DOHH2 (cell line): ENCODE results near the gene ADPGK.
A peak's percentile ranks its signal among the peaks of the same experiment; 100 is the strongest.

Source experiments
- H3F3A ChIP-seq: fragments of 200-600 bp; sonication (generic), shearing (Covaris generic); 2 replicates; pipeline ENCODE4 v1.6.0; 2016; ENCODE audit warnings: antibody characterized with exemption, mild to moderate bottlenecking; ENCODE audit not compliant: control insufficient read depth, insufficient read depth
- H3K27ac ChIP-seq: fragments of 200-600 bp; sonication (generic); 2 replicates; pipeline ENCODE4 v1.5.1; 2014; ENCODE audit warnings: low read depth, mild to moderate bottlenecking, low read length, moderate library complexity
- H3K27me3 ChIP-seq: fragments of 200-600 bp; sonication (generic); 2 replicates; pipeline ENCODE4 v1.6.1; 2014; ENCODE audit warnings: mild to moderate bottlenecking, low read length, mixed read lengths; ENCODE audit not compliant: control insufficient read depth
- H3K36me3 ChIP-seq: fragments of 200-600 bp; sonication (generic); 2 replicates; pipeline ENCODE4 v1.6.1; 2014; ENCODE audit warnings: mild to moderate bottlenecking, low read length, moderate library complexity, mixed read lengths; ENCODE audit not compliant: control insufficient read depth
- H3K4me1 ChIP-seq: fragments of 200-600 bp; sonication (generic); 2 replicates; pipeline ENCODE4 v1.6.1; 2014; ENCODE audit warnings: mild to moderate bottlenecking, low read length, mixed read lengths; ENCODE audit not compliant: control insufficient read depth
- H3K4me2 ChIP-seq: fragments of 200-600 bp; sonication (generic); 2 replicates; pipeline ENCODE4 v1.6.0; 2014; ENCODE audit warnings: mild to moderate bottlenecking, low read length, moderate library complexity
- H3K4me3 ChIP-seq: fragments of 200-600 bp; sonication (generic); 2 replicates; pipeline ENCODE4 v1.5.1; 2014; ENCODE audit warnings: mild to moderate bottlenecking, low read length, mixed read lengths
- H3K79me2 ChIP-seq: fragments of 200-600 bp; sonication (generic); 2 replicates; pipeline ENCODE4 v1.6.1; 2014; ENCODE audit warnings: mild to moderate bottlenecking, low read length, mixed read lengths; ENCODE audit not compliant: control insufficient read depth
- H3K9me2 ChIP-seq: fragments of 200-600 bp; sonication (generic); replicated peaks from 2 replicates; pipeline ENCODE4 v1.6.1; 2014; ENCODE audit warnings: mild to moderate bottlenecking, low read length, mixed read lengths; ENCODE audit not compliant: control insufficient read depth
- H3K9me3 ChIP-seq: fragments of 200-600 bp; sonication (generic); 2 replicates; pipeline ENCODE4 v1.6.1; 2014; ENCODE audit warnings: antibody characterized with exemption, low read length, mixed read lengths; ENCODE audit not compliant: control insufficient read depth, insufficient read depth
- H4K20me1 ChIP-seq: fragments of 200-600 bp; sonication (generic); 2 replicates; pipeline ENCODE4 v1.6.0; 2014; ENCODE audit warnings: low read depth, mild to moderate bottlenecking, antibody characterized with exemption, low read length, moderate library complexity; ENCODE audit not compliant: control insufficient read depth, insufficient read depth
- EZH2phosphoT487 ChIP-seq: fragments of 200-600 bp; sonication (generic); IDR thresholded peaks from 2 replicates; pipeline ENCODE4 v1.6.1; 2017; ENCODE audit warnings: borderline replicate concordance, mild to moderate bottlenecking, antibody characterized with exemption, low read length, moderate library complexity, mixed read lengths
- TF ChIP-seq, protein P1 (sequence below): fragments of 200-600 bp; sonication (generic); IDR thresholded peaks from one replicate; pipeline ENCODE4 v1.5.1; 2014; ENCODE audit warnings: antibody characterized with exemption, mild to moderate bottlenecking, low read depth, low read length; ENCODE audit not compliant: poor library complexity, severe bottlenecking

Gene ADPGK

DNA sequence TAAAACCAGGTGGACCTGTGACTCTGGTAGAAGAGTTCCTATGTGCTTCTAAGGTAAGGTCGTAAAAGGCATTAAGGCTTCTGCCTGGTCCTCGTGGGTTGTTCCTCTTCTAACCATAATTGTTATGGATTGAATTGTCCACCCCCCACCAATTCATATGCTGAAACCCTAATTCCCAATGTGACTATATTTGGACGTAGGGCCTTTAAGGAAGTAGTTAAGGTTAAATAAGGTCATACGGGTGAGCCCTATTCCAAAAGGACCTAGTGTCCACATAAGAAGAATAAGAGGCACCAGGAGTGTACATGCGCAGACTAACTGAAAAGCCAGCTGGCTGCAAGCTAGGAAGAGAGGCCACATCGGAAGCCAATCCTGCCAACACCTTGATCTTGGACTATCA is 1.9 kb downstream of the ADPGK start:
- H3K79me2 ChIP-seq = peaks cover 71% of the 10 kb centered on the region
- H3K9me2 ChIP-seq = no peaks in the 10 kb centered on the region

DNA sequence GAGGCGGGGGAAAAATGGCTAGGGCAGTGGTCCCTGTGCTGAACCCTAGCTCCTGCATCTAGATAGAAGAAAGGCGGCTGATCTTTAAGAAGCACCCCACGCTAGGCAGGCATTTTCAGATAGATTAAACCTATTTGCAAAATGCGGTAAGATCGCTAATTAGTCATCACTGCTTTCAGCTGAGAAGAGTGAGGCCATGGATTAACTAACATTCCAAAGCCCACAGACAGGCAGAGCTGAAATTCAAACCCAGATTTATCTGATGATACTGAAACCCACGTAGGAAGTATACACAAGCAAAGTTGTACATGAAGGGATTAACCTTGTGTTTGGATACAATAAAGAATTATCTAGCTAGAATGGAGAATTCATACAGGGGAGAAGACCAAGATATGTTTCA is 4.8 kb downstream of the ADPGK start:
- H3K36me3 ChIP-seq = peaks cover 82% of the 10 kb centered on the region
- peaks cover 11% of the 10 kb centered on the region; the same call in 1 of the 2 replicates for H4K20me1 ChIP-seq
- H3K4me2 ChIP-seq = no peak overlapping the region
- H3K79me2 ChIP-seq = peaks cover 97% of the 10 kb centered on the region
- TF ChIP-seq, protein P1, sequence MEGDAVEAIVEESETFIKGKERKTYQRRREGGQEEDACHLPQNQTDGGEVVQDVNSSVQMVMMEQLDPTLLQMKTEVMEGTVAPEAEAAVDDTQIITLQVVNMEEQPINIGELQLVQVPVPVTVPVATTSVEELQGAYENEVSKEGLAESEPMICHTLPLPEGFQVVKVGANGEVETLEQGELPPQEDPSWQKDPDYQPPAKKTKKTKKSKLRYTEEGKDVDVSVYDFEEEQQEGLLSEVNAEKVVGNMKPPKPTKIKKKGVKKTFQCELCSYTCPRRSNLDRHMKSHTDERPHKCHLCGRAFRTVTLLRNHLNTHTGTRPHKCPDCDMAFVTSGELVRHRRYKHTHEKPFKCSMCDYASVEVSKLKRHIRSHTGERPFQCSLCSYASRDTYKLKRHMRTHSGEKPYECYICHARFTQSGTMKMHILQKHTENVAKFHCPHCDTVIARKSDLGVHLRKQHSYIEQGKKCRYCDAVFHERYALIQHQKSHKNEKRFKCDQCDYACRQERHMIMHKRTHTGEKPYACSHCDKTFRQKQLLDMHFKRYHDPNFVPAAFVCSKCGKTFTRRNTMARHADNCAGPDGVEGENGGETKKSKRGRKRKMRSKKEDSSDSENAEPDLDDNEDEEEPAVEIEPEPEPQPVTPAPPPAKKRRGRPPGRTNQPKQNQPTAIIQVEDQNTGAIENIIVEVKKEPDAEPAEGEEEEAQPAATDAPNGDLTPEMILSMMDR = no peak
- TF ChIP-seq EZH2phosphoT487 = no peak
- no peaks in the 10 kb centered on the region for H3K9me3 ChIP-seq
- H3F3A ChIP-seq = no peaks in the 10 kb centered on the region
- no peak overlapping the region for H3K27ac ChIP-seq
- no peak overlapping the region for H3K4me3 ChIP-seq
- H3K27me3 ChIP-seq = no peaks in the 10 kb centered on the region
- peaks cover 56% of the 10 kb centered on the region for H3K4me1 ChIP-seq
- H3K9me2 ChIP-seq = no peaks in the 10 kb centered on the region

More for the DNA sequence above, 1.9 kb downstream of the ADPGK start:
- no peaks in the 10 kb centered on the region for H3F3A ChIP-seq
- peaks cover 11% of the 10 kb centered on the region; the same call in 1 of the 2 replicates for H4K20me1 ChIP-seq
- TF ChIP-seq, protein P1 = no peak
- TF ChIP-seq EZH2phosphoT487 = no peak
- H3K4me1 ChIP-seq = peaks cover 38% of the 10 kb centered on the region
- no peaks in the 10 kb centered on the region for H3K27me3 ChIP-seq
- H3K4me2 ChIP-seq = peak overlapping the region; percentile 97
- peak overlapping the region; percentile 80 for H3K4me3 ChIP-seq
- peaks cover 55% of the 10 kb centered on the region for H3K36me3 ChIP-seq
- no peak overlapping the region for H3K27ac ChIP-seq
- no peaks in the 10 kb centered on the region for H3K9me3 ChIP-seq

DNA sequence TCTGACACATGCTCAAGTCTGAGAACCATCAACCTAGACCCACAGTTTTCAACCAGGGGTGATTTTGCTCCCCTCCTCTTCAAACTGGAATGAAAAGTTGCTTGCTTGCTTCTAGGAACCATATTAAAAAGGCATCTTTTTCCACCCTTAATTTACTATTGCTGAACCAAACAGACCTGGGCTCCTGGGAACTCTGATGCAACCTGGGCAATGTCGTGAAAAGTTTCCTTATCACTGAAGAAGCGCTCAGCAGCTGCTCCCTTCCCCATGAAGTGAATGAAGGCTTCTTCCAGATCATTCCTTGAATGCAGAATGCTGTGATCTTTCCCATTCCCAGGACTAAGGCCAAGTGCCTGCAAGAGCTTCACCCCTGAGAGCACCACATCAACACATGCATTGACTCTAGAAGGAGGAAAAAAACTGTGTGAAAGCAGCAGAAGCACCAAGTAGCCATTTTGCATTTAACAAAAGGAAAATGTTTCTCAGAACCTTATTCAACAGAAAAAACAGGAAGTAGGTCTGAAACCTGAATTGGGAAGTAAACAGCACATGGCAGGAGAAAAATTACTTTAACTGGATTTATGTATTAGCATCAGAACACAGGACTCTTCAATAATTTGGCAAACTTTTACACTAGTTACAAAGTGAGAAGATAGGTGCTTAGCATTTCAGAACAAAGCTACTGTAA is 8.7 kb downstream of the ADPGK start:
- Histone ChIP-seq H3K27me3 (no peaks in the 10 kb centered on the region), H3F3A (no peaks in the 10 kb centered on the region), H3K9me2 (no peaks in the 10 kb centered on the region), H3K4me1 (peaks cover 39% of the 10 kb centered on the region), H3K9me3 (no peaks in the 10 kb centered on the region; the same call in 1 of the 2 replicates), H3K79me2 (peaks cover 86% of the 10 kb centered on the region), H3K4me2 (peak overlapping the region; percentile 36), H4K20me1 (0 out of 2 replicates have a peak, but pooled peaks cover 7% of the 10 kb centered on the region), H3K27ac (no peak overlapping the region), H3K36me3 (peaks cover 93% of the 10 kb centered on the region), H3K4me3 (no peak overlapping the region)
- TF ChIP-seq, protein P1 = no peak
- no peak for TF ChIP-seq EZH2phosphoT487
